Measurements from ENCODE around the gene FYN.
"Not testable (repeated sequence)": the region's sequence is repeated elsewhere in the genome, so short reads cannot be mapped to it uniquely, and the experiment has no call there.

FYN gene

GRCh38 chr6:111850295-111850937, 22.8 kb downstream of the FYN start:
- no peak for DNase-seq

GRCh38 chr6:111849298-111849697, 24.0 kb downstream of the FYN start:
- DNase-seq: no peak

GRCh38 chr6:111848262-111848812, 24.9 kb downstream of the FYN start:
- DNase-seq: no peak

- DNase-seq: no peak
Measured at GRCh38 chr6:111846492-111847409, 26.5 kb downstream of the FYN start.

DNA sequence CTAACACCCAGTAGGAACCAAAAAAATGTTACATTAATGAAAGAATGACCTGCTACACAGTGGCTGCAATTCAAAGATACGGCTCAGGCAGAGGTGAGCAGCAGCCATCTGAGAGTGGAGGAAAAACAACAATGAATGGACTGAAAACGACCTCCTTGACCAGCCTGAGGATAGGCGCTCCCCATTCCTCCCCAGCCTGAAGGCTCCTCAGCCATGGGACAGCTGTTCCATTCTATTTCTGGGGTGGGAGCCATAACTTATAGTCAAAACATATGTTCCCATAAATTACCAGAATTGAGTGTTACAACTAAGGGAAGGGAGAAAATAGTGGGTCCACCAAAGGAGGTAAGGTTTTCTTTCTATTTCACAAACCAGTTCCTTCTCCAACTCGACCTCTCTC, 27.2 kb downstream of the FYN start:
- no peak for DNase-seq

GRCh38 chr6:111845441-111845871, 27.8 kb downstream of the FYN start:
- DNase-seq: no peak

DNA sequence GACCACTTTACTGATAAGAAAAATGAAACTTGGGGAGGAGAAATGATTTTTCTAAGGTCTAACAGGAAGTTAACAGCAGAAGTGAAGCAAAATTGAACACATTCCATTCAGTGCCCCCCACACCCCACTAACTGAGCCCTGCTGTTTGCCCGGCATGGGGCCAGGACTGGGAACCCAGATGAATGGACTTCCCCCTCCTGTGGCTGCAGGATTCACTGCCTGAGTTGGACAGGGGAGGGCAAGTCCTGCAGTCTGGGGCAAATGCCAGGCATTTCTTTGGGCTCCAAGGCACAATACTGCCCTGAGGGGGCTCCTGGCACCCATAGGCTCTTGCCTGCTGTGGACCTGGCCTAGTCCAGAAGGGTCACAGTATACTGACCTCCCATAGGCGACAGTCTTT, 28.3 kb downstream of the FYN start:
- no peak for DNase-seq

GRCh38 chr6:111844376-111844775, 28.9 kb downstream of the FYN start:
- no peak for DNase-seq

DNA sequence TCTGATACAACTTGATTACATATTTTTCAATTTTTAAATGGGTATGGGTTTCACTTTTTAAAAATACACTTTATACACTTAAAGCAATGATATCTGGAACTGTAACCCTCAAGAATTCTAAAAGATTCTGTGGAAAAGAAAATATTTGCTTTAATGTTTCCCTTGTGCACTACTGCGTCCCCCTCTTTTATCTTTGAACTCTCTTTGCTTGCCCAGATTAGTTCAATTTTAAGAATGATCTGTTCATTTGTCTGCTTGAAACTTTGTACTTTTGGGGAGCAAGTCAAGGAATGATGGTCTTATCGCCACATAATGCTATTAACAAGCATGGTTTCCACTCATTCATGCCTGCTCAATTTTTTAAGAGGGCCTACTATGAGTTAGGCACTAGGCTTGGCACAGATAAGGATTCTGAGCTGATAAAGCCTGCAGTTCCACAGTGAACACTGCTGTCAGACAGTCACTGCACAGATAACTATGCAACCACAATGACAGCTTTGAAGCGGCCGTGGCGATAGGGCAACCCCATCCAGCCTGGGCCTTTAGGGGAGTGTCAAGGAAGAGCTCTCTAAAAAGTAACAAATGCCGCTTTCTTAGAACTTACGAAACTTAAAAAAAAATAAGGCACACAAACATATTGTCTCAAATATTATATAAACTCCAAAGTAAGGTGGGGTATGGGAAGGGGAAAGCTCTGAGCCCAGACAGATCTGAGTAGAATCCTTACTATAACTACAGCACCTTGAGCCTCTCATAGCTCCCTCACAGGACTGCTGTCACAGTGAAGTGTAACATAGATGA, 29.7 kb downstream of the FYN start:
- no peak for DNase-seq

- no peak for DNase-seq
Measured at GRCh38 chr6:111842891-111843290, 30.4 kb downstream of the FYN start.

DNA sequence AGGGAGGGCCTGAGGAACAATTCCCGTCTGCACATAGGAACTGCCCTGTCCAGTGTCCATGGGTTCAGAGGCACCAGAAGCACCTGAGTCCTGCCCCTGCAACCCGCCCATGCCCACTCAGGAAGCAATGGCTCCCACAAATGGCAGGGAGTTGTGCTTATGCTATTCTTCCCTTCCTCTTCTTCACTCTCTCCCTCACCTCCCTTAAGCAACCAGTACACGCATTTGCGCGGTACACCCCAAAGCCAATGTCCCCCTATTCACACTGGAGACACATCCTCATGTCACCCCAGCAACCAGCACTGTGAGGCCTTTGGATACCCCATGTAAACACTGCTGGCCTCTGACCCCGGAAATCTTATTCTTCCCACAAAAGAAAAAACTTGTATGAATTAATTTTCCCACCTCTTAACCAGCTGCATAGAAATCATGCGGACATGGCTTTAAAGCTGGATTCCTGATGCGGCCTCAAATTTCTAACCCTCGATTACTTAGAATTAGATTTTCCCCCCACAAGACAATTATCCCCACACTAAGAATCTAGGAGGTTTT, 30.9 kb downstream of the FYN start:
- no peak for DNase-seq

GRCh38 chr6:111841822-111842221, 31.4 kb downstream of the FYN start:
- DNase-seq: no peak

GRCh38 chr6:111840803-111841202, 32.4 kb downstream of the FYN start:
- DNase-seq: no peak

DNA sequence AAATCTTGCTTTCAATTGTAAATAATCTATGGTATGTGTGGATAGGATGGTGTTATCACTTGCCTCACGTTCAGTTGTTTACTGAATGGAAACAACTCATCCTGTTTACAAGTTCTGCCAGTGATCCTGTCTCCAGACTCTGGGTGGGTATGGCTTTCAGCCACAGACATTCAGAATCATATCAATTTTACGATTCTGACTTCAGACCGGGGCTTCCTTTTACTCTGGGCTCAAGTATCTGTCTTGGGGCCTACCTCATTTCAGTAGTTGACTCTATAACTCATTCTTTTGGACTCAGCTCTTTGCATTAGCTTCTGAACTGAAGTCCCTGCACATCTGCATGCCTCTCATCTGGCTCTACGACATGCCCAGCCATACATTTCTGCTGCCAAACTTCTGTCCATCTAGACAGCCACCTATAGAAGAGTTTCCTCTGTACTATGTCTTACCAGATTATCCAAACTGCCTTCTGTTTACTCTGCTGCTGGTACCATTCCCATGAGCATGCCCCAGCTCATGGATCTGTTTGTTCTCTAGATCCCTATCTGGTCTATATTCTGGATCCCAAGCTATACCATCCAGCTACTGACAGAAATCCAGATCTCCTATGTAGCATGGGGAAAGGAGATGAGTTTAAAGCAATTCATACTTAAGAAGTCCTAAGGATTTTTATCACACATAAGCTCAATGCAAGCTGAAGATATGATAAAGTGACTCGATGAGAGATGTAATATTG, 34.3 kb downstream of the FYN start:
- no peak for DNase-seq

DNA sequence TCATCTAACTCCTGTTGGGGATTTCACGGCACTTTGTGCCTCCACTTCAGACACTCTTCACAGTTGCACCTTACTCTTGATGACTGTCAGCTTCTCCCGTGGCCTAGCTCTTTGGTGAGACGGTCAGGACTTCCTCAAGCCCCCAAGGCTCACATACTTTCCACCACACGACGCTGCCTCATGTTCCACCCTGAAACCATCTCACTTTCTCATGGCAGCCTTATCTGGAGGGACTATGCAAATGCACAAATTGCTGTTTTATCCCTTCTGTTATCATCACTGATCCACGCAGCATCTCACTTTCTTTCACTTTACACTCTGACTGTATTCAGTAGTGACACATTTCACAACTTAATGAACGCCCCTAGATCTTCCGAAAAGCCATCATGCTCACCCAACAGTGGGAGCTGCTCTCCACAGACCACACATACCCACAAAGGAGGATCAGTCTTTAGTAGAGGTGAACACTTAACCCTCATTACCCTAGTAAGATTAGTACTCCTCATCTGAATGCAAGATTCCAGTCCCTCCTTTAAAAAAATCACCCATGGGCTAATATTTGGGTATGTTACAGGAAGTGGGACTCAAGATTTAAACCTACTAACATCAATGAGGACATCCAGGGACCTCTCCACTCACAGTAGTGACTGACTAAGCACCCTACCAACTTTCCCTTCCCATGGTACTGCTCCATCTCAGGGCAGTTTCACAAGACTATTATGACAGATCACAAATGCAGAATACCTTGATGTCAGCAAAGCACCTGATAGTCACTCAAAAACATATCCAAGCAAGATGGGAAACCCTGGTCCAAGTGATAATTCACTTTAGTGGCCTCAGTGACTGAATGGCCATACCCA, 35.4 kb downstream of the FYN start:
- DNase-seq: no peak

DNA sequence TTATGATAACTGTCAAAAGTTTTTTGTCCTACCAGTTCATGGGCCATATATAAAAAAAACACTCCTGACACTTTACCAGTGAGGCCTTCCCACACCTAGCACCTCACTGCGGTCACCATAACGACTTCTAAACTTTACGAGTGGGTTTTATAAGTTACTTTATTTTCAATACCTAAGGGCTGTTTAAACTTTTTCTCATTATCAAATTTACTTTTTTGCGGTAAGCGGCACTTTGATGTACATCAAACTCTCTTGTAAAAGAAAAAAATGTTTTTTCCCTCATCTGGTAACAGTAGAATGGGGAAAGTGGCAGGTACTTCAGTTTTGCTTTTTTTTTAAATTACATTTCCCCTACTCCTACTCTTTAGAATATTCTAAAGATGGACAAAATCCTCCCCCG, 36.2 kb downstream of the FYN start:
- no peak for DNase-seq

- DNase-seq: no peak
Measured at GRCh38 chr6:111835807-111836206, 37.4 kb downstream of the FYN start.

DNA sequence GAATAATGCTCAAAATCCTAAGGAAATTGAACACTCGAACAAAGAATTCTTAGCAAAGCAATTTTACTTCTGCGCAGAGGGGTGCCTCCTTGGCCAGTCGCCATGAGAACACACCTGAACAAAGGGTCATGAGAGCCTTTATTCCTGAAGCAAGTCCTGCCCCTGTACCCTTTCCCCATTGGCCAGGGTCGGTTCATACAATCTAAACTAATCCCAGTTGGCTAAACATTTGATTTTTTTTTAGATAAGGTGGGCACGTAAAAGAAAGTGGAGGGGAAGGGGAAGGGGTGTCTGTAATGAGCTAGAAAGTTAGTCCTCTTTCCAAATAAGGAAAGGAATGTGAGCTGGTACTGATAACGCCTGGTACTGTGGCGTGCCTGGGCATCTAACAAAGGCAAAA, 37.9 kb downstream of the FYN start:
- DNase-seq: not testable (repeated sequence)

- no peak for DNase-seq
Measured at GRCh38 chr6:111834356-111834755, 38.9 kb downstream of the FYN start.

DNA sequence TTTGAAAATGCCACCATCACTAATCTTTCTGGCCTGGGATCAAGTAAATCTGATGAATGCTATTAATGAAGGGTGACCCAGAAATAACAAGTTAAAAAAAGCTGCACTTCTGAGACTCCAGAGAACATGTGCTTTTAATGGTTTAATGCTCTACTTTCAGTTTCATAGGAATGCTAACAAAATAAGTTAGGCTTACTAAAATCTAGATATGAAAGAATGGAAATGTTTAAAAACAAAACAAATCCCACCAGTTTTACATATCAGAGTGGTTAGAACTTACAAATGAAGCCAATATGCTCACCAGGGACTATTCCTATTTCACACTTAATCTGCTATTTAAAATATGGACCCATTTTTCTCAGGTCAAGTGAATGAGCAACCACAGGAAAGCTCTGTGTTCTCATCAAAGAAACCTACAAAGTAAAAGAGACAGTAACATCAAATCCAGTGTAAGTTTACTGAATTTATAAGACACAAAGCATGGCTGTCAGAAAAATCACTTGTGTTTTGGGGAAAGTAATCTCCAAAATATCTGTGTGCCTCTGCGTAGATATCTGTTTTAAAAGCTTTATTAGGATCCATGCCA, 40.3 kb downstream of the FYN start:
- no peak for DNase-seq

DNA sequence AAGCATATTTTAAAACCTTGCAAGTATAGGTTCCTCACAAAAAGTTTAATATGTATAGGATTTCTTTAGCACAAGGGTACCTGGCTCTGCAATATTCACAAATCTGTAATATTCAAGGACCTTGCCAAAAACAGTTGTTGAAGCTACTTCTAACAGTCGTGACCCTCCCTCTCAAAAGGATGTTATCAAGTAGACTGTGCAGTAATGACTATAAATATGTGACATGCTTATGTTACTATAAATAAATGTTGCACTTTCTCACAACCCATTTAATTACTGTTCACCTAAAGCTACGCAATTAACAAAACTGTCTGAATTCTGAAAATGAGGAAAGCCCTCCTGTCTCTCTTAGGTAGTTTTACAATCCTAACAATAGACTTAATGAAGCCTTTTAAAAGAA, 41.8 kb downstream of the FYN start:
- DNase-seq: no peak
